Ovary (tissue), 3 donors: ENCODE data around the gene CD300H.

Experiments used
- CTCF ChIP-seq, 3 donors: fragments of 450-650 bp in 2 of 3; fragments of 200-600 bp in 1 of 3; IDR thresholded peaks; one replicate each; pipeline versions ENCODE4 v1.5.1 to v1.8.0; 2016 to 2022; ENCODE audit warnings: antibody characterized with exemption in 3 of 3, mild to moderate bottlenecking in 1 of 3
- EP300 ChIP-seq: sonication (generic); formaldehyde crosslinking; IDR thresholded peaks from one replicate; pipeline ENCODE4 v1.6.1; 2017; ENCODE audit warnings: antibody characterized with exemption
- donor health status: DM: no; HTN: no; CAD: no.

- TF ChIP-seq CTCF (IDR thresholded peaks at IDR 0.05) (no peak), EP300 (no peak)
Measured at GRCh38 chr17:74547264-74547663, 20.0 kb downstream of the CD300H start.
